HCT116 (cell line): ENCODE data around the gene DRAM1. TPM values are rescaled to one million over a fixed set of nuclear protein-coding genes. Genes with fewer than 3 reads are reported as not detected.

Experiments
- ATAC-seq: fragments of 200-7000 bp; cut with Tn5 transposase; 2 replicates; pipeline ENCODE4 v1.9.1; 2020; ENCODE audit warnings: mild to moderate bottlenecking, moderate library complexity
- BruUV-seq: library from RNA; stranded (reverse); fragments of 400-500 nt; replicated peaks from 2 replicates; lab custom pipeline; 2021; lab: Mats Ljungman, UMichigan
- CTCF ChIA-PET: fragments of 300-600 bp; sonication (Branson Sonifier 250); formaldehyde crosslinking; loops from one replicate; lab custom pipeline; 2021; ENCODE audit warnings: antibody characterized with exemption; lab: Charles Lee
- POLR2A ChIA-PET: fragments of 300-600, 350-600 bp; sonication (Branson Sonifier 250); formaldehyde crosslinking; loops from one replicate; lab custom pipeline; 2021; ENCODE audit warnings: antibody characterized with exemption; lab: Charles Lee
- RAD21 ChIA-PET, 2 experiments: fragments of 300-600 bp; sonication (Branson Sonifier 250); formaldehyde crosslinking; loops; one replicate each; lab custom pipeline; 2023; ENCODE audit warnings: low total read pairs in 2 of 2; ENCODE audit not compliant: uncharacterized antibody in 2 of 2, unreplicated experiment in 2 of 2, low non-redundant PET in 1 of 2; lab: Charles Lee
- DNase-seq: peaks from one replicate; pipeline ENCODE4 v3.0.0-alpha.2; 2010; ENCODE audit warnings: low read depth, low spot score
- H2AFZ ChIP-seq: fragments of 200-600 bp; shearing (Covaris generic), sonication (generic); 2 replicates; pipeline ENCODE4 v1.6.1; 2017; ENCODE audit warnings: low read depth, mixed run types, mixed read lengths, antibody characterized with exemption, low read length; ENCODE audit not compliant: poor library complexity, severe bottlenecking
- H3K27ac ChIP-seq: 2 replicates; pipeline ENCODE4 v1.5.1; 2012; ENCODE audit warnings: low read depth, low read length
- H3K27me3 ChIP-seq: fragments of 200-600 bp; sonication (generic); 2 replicates; pipeline ENCODE4 v1.6.1; 2016; ENCODE audit warnings: mixed run types, low read length, mixed read lengths; ENCODE audit not compliant: insufficient read depth
- H3K36me3 ChIP-seq, 2 experiments: fragments of 200-500 bp in 1 of 2; fragments of 200-600 bp in 1 of 2; sonication (Bioruptor generic) in 1 of 2; sonication (generic) in 1 of 2; 2 replicates each; pipeline versions ENCODE4 v1.5.1 to v1.6.1; 2014 to 2016; ENCODE audit warnings: low read length in 2 of 2, inconsistent platforms in 1 of 2, mixed read lengths in 1 of 2, mixed run types in 1 of 2; ENCODE audit not compliant: insufficient read depth in 2 of 2, control insufficient read depth in 1 of 2
- H3K4me1 ChIP-seq, 2 experiments: fragments of 200-600 bp in 1 of 2; sonication (generic) in 1 of 2; 2 replicates each; pipeline versions ENCODE4 v1.5.1 to v1.6.1; 2012 to 2017; ENCODE audit warnings: low read length in 2 of 2, inconsistent platforms in 1 of 2, mild to moderate bottlenecking in 1 of 2, mixed read lengths in 1 of 2, mixed run types in 1 of 2, moderate library complexity in 1 of 2; ENCODE audit not compliant: insufficient read depth in 2 of 2, control insufficient read depth in 1 of 2
- H3K4me2 ChIP-seq: fragments of 200-600 bp; sonication (generic); 2 replicates; pipeline ENCODE4 v1.6.1; 2017; ENCODE audit warnings: mixed run types, low read length, mixed read lengths
- H3K4me3 ChIP-seq, 2 experiments: fragments of 200-600 bp in 1 of 2; sonication (generic) in 1 of 2; replicated peaks in 1 of 2; 2 replicates each; pipeline ENCODE4 v1.5.1; 2011 to 2016; ENCODE audit warnings: low read length in 2 of 2, control low read depth in 1 of 2, low read depth in 1 of 2, mild to moderate bottlenecking in 1 of 2, mixed read lengths in 1 of 2, mixed run types in 1 of 2
- H3K79me2 ChIP-seq: fragments of 200-600 bp; sonication (generic); 2 replicates; pipeline ENCODE4 v1.6.1; 2017; ENCODE audit warnings: mild to moderate bottlenecking, mixed run types, low read length, moderate library complexity, mixed read lengths; ENCODE audit not compliant: insufficient read depth
- H3K9ac ChIP-seq: fragments of 200-600 bp; sonication (generic); 2 replicates; pipeline ENCODE4 v1.6.1; 2016; ENCODE audit warnings: low read length, mixed read lengths
- H3K9me2 ChIP-seq: fragments of 200-600 bp; sonication (generic), shearing (Covaris generic); 2 replicates; pipeline ENCODE4 v1.6.1; 2017; ENCODE audit warnings: mixed run types, mild to moderate bottlenecking, moderate library complexity; ENCODE audit not compliant: insufficient read depth
- H3K9me3 ChIP-seq, 2 experiments: fragments of 200-500 bp in 1 of 2; fragments of 200-600 bp in 1 of 2; sonication (Bioruptor generic) in 1 of 2; sonication (generic) in 1 of 2; 2 replicates each; pipeline ENCODE4 v1.6.1; 2014 to 2017; ENCODE audit warnings: low read length in 2 of 2, mixed read lengths in 2 of 2, inconsistent platforms in 1 of 2, low read depth in 1 of 2, mild to moderate bottlenecking in 1 of 2, mixed run types in 1 of 2, moderate library complexity in 1 of 2; ENCODE audit not compliant: control insufficient read depth in 1 of 2, insufficient read depth in 1 of 2
- H4K20me1 ChIP-seq: fragments of 200-600 bp; sonication (generic), shearing (Covaris generic); 2 replicates; pipeline ENCODE4 v1.6.1; 2017; ENCODE audit warnings: mixed run types, mild to moderate bottlenecking, moderate library complexity; ENCODE audit not compliant: insufficient read depth
- CBX3 ChIP-seq: IDR thresholded peaks from 2 replicates; pipeline ENCODE4 v1.6.1; 2012; ENCODE audit warnings: low read depth
- CEBPB ChIP-seq: IDR thresholded peaks from 2 replicates; pipeline ENCODE4 v1.6.1; 2012; ENCODE audit warnings: low read depth
- EGR1 ChIP-seq: IDR thresholded peaks from 2 replicates; pipeline ENCODE4 v1.6.1; 2012; ENCODE audit warnings: low read depth
- ELF1 ChIP-seq: IDR thresholded peaks from 2 replicates; pipeline ENCODE4 v1.6.1; 2012; ENCODE audit warnings: low read depth, borderline replicate concordance
- EZH2 ChIP-seq: fragments of 200-600 bp; sonication (generic); IDR thresholded peaks from 2 replicates; pipeline ENCODE4 v1.6.1; 2017; ENCODE audit warnings: antibody characterized with exemption, mixed run types
- FOSL1 ChIP-seq: IDR thresholded peaks from 2 replicates; pipeline ENCODE4 v1.6.1; 2012; ENCODE audit warnings: low read depth
- JUND ChIP-seq: IDR thresholded peaks from 2 replicates; pipeline ENCODE4 v1.6.1; 2012
- POLR2A ChIP-seq: IDR thresholded peaks from 2 replicates; pipeline ENCODE4 v1.7.0; 2011; ENCODE audit warnings: borderline replicate concordance; ENCODE audit not compliant: insufficient read depth, insufficient read length; ENCODE audit errors: extremely low read depth
- SIN3A ChIP-seq: IDR thresholded peaks from 2 replicates; pipeline ENCODE4 v1.6.1; 2012; ENCODE audit warnings: low read depth
- SP1 ChIP-seq: IDR thresholded peaks from 2 replicates; pipeline ENCODE4 v1.6.1; 2012; ENCODE audit warnings: low read depth
- YY1 ChIP-seq: IDR thresholded peaks from 2 replicates; pipeline ENCODE4 v1.6.1; 2011; ENCODE audit warnings: low read length, low read depth, moderate library complexity, mild to moderate bottlenecking; ENCODE audit not compliant: insufficient replicate concordance; ENCODE audit errors: extremely low read depth
- ZFX ChIP-seq: fragments of 450-650 bp; IDR thresholded peaks from 2 replicates; pipeline ENCODE4 v1.6.1; 2017
- ZNF274 ChIP-seq: fragments of 200-500 bp; sonication (Bioruptor generic); IDR thresholded peaks from 2 replicates; pipeline ENCODE4 v1.6.1; 2014; ENCODE audit warnings: mild to moderate bottlenecking, low read depth, low read length, inconsistent platforms
- intact Hi-C: fragments of 100-400 bp; cut with micrococcal nuclease; formaldehyde crosslinking; loops from 2 replicates; pipeline ENCODE4 v1.10.0; 2022
- total RNA-seq: library from RNA; stranded (reverse); gene quantifications from one replicate; pipeline ENCODE4 v1.2.1, GENCODE V29; 2021; ENCODE audit not compliant: unreplicated experiment
- TF ChIP-seq, protein P1 (sequence below): IDR thresholded peaks from 2 replicates; pipeline ENCODE4 v1.6.1; 2012
- TF ChIP-seq, protein P2 (sequence below): IDR thresholded peaks from 2 replicates; pipeline ENCODE4 v1.6.1; 2012
- TF ChIP-seq, protein P3 (sequence below): IDR thresholded peaks from 2 replicates; pipeline ENCODE4 v1.6.1; 2012; ENCODE audit warnings: low read depth

DRAM1 gene
- total RNA-seq, 1 experiment from 2014 or later: 20.3 TPM

DNA sequence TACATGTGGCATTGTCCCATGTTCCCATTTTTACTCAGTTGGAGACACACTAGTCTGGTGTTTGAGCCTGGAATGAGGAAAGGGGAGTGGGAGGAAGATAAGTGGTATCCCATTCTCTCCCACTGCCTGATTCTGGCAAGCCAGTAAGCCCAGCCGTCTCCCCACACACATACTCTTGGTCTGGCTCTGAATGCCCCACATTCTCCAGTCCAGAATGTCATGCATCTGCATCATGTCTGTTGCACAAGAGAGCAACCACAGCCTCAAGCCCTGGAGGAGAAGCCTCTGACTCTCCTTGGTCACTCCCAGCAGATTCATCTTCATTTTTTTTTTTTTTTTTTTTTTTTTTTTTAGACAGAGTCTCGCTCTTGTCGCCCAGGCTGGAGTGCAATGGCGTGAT is 48.0 kb downstream of the DRAM1 start:
- H3K9me3 ChIP-seq: no peaks in the 10 kb centered on the region
- H3K36me3 ChIP-seq: no peaks in the 10 kb centered on the region
- no peaks in the 10 kb centered on the region for H4K20me1 ChIP-seq
- ChIA-PET POLR2A (no interaction called here), CTCF (no interaction called here), RAD21 (no interaction called here)
- no peak overlapping the region for H3K9ac ChIP-seq
- H3K79me2 ChIP-seq: no peaks in the 10 kb centered on the region
- H2AFZ ChIP-seq: no peak overlapping the region
- H3K27me3 ChIP-seq: no peaks in the 10 kb centered on the region
- no peaks in the 10 kb centered on the region for H3K9me2 ChIP-seq
- no TSS peak for BruUV-seq
- no peak overlapping the region for H3K4me2 ChIP-seq
- no peak overlapping the region for H3K4me3 ChIP-seq
- DNase-seq (no peak), ATAC-seq (no peak)
- intact Hi-C loops: no loop called here
- no peaks in the 10 kb centered on the region for H3K4me1 ChIP-seq
- no peak overlapping the region for H3K27ac ChIP-seq
- no peak for TF ChIP-seq CBX3
- no peak for TF ChIP-seq POLR2A
- TF ChIP-seq EZH2: no peak
- no peak for TF ChIP-seq YY1
- TF ChIP-seq, protein P1, sequence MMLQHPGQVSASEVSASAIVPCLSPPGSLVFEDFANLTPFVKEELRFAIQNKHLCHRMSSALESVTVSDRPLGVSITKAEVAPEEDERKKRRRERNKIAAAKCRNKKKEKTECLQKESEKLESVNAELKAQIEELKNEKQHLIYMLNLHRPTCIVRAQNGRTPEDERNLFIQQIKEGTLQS: no peak
- TF ChIP-seq SP1: no peak
- no peak for TF ChIP-seq FOSL1
- TF ChIP-seq SIN3A: no peak
- no peak for TF ChIP-seq JUND
- TF ChIP-seq, all 23 proteins: peak for 0

DNA sequence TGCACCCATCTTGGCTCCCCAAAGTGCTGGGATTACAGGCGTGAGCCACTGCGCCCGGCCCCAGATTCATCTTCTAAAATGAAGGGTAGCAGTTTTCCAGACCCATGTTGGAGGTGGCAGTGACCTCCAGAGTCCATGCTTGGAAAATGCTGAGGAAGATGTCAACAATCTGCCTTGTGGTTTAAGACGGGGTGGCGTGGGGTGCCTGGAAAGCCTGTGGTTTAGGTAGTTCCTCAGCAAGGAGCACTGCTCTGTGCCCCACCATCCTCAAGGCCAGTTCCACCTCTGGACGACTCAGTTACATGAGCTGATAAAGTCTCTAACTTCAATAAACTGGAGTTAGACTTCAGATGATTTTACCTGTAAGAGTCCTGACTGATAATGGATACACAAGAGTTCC is 48.6 kb downstream of the DRAM1 start:
- CTCF ChIA-PET: no interaction called here
- no peak overlapping the region for H3K27ac ChIP-seq
- no peak overlapping the region for H3K4me2 ChIP-seq
- no peaks in the 10 kb centered on the region for H3K79me2 ChIP-seq
- no peak overlapping the region for H2AFZ ChIP-seq
- BruUV-seq: no TSS peak
- H3K4me1 ChIP-seq: no peaks in the 10 kb centered on the region
- no peaks in the 10 kb centered on the region for H3K36me3 ChIP-seq
- H3K4me3 ChIP-seq: no peak overlapping the region
- no peaks in the 10 kb centered on the region for H4K20me1 ChIP-seq
- POLR2A ChIA-PET: no interaction called here
- no peaks in the 10 kb centered on the region for H3K9me2 ChIP-seq
- TF ChIP-seq, protein P1: no peak
- TF ChIP-seq EGR1 (no peak), EZH2 (no peak), FOSL1 (no peak), JUND (no peak), POLR2A (no peak), ELF1 (no peak), CEBPB (no peak), SIN3A (no peak), ZNF274 (no peak), YY1 (no peak), ZFX (no peak)
- TF ChIP-seq, protein P2, sequence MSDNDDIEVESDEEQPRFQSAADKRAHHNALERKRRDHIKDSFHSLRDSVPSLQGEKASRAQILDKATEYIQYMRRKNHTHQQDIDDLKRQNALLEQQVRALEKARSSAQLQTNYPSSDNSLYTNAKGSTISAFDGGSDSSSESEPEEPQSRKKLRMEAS: no peak
- TF ChIP-seq, protein P3, sequence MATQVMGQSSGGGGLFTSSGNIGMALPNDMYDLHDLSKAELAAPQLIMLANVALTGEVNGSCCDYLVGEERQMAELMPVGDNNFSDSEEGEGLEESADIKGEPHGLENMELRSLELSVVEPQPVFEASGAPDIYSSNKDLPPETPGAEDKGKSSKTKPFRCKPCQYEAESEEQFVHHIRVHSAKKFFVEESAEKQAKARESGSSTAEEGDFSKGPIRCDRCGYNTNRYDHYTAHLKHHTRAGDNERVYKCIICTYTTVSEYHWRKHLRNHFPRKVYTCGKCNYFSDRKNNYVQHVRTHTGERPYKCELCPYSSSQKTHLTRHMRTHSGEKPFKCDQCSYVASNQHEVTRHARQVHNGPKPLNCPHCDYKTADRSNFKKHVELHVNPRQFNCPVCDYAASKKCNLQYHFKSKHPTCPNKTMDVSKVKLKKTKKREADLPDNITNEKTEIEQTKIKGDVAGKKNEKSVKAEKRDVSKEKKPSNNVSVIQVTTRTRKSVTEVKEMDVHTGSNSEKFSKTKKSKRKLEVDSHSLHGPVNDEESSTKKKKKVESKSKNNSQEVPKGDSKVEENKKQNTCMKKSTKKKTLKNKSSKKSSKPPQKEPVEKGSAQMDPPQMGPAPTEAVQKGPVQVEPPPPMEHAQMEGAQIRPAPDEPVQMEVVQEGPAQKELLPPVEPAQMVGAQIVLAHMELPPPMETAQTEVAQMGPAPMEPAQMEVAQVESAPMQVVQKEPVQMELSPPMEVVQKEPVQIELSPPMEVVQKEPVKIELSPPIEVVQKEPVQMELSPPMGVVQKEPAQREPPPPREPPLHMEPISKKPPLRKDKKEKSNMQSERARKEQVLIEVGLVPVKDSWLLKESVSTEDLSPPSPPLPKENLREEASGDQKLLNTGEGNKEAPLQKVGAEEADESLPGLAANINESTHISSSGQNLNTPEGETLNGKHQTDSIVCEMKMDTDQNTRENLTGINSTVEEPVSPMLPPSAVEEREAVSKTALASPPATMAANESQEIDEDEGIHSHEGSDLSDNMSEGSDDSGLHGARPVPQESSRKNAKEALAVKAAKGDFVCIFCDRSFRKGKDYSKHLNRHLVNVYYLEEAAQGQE: no peak
- no peaks in the 10 kb centered on the region for H3K9me3 ChIP-seq
- no peaks in the 10 kb centered on the region for H3K27me3 ChIP-seq
- intact Hi-C loops: no loop called here
- DNase-seq (no peak), ATAC-seq (no peak)
- H3K9ac ChIP-seq: no peak overlapping the region
- RAD21 ChIA-PET: no interaction called here
